Kidney (tissue), 14 donors: Measurements from ENCODE around the gene SLC25A26. TPM values are rescaled to one million over a fixed set of nuclear protein-coding genes. Genes with fewer than 3 reads are reported as not detected.

Experiments
- DNase-seq, 5 donors: peaks; one replicate each; pipeline ENCODE4 v3.0.0-alpha.2; 2013 to 2020
- FAIRE-seq: peaks from 2 replicates; lab custom pipeline; 2012; peaks lifted over from hg19 to GRCh38; lab: Jason Lieb, UNC
- H3K27ac ChIP-seq, 2 donors: one replicate each; pipeline ENCODE4 v1.7.0; 2013; ENCODE audit warnings: low read depth in 2 of 2, low read length in 2 of 2, inconsistent platforms in 1 of 2
- H3K27me3 ChIP-seq: one replicate; pipeline ENCODE4 v1.7.1; 2013; ENCODE audit warnings: low read length, inconsistent platforms; ENCODE audit not compliant: control insufficient read depth, insufficient read depth
- H3K36me3 ChIP-seq, 3 donors: one replicate each; pipeline versions ENCODE4 v1.7.0 to v1.7.1; 2013; ENCODE audit warnings: low read length in 3 of 3, control low read depth in 1 of 3, inconsistent platforms in 1 of 3; ENCODE audit not compliant: insufficient read depth in 3 of 3, control insufficient read depth in 2 of 3
- H3K4me1 ChIP-seq, 3 donors: one replicate each; pipeline versions ENCODE4 v1.7.0 to v1.7.1; 2013; ENCODE audit warnings: low read length in 3 of 3, inconsistent platforms in 1 of 3, low read depth in 1 of 3; ENCODE audit not compliant: control insufficient read depth in 2 of 3, insufficient read depth in 2 of 3
- H3K4me3 ChIP-seq, 3 donors: one replicate each; pipeline versions ENCODE4 v1.7.0 to v1.8.1; 2013; ENCODE audit warnings: low read length in 3 of 3, control low read depth in 1 of 3, inconsistent platforms in 1 of 3
- H3K9ac ChIP-seq, 3 donors: one replicate each; pipeline versions ENCODE4 v1.7.0 to v1.7.1; 2013; ENCODE audit warnings: low read length in 3 of 3, control low read depth in 1 of 3, inconsistent platforms in 1 of 3
- H3K9me3 ChIP-seq, 3 donors: one replicate each; pipeline versions ENCODE4 v1.7.0 to v1.7.1; 2013; ENCODE audit warnings: low read length in 3 of 3, control low read depth in 1 of 3, inconsistent platforms in 1 of 3; ENCODE audit not compliant: control insufficient read depth in 2 of 3, insufficient read depth in 1 of 3
- CTCF ChIP-seq: IDR thresholded peaks from 3 replicates; pipeline ENCODE4 v1.5.1; 2012; ENCODE audit warnings: mild to moderate bottlenecking, moderate library complexity, borderline replicate concordance; ENCODE audit not compliant: insufficient read depth; ENCODE audit errors: extremely low read depth
- intact Hi-C: fragments of 100-400 bp; cut with DNase I; formaldehyde crosslinking; loops from one replicate; pipeline ENCODE4 v1.11.1; 2022
- polyA plus RNA-seq: library from polyadenylated mRNA; stranded (reverse); fragments of 350-450 nt; fragmentation: Illumina TruSeq; extraction: RNeasy Lipid Tissue Mini Kit (QIAGEN cat#74804); gene quantifications from one replicate; pipeline ENCODE4 v1.2.3, GENCODE V29; 2014; ENCODE audit warnings: low read depth, low replicate concordance; ENCODE audit not compliant: insufficient read depth
- total RNA-seq: library from RNA; stranded (reverse); fragmentation: NEBNext Ultra II Directional; extraction: Animal tissue kit (Norgen Biotek cat#: 25700); gene quantifications from one replicate; pipeline ENCODE4 v1.2.1, GENCODE V29; 2021
- donor health status: control.
- donor health status: control.
- donor health status: control.
- donor health status: control.
- donor health status: control.
- donor health status: DM: yes; HTN: yes; CAD: no.
- donor health status: Normal renal cell carcinoma (clear cell type).

The SLC25A26 gene
- total and polyA plus RNA-seq, 2 donors from 2014 or later = 23.9 to 25.4 TPM

GRCh38 chr3:66407611-66408218 is 186.9 kb downstream of the SLC25A26 start:
- FAIRE-seq (no peak), DNase-seq (peak; percentile 58 to 84 (median 70))
- no peaks in the 10 kb centered on the region for H3K4me1 ChIP-seq
- no peak overlapping the region for H3K9ac ChIP-seq
- no peak overlapping the region for H3K27ac ChIP-seq
- H3K36me3 ChIP-seq = peaks cover 0 to 16% (median 2%) of the 10 kb centered on the region in 3 donors
- intact Hi-C loops = loop anchor here (10.0 kb wide), 1 partner anchor 407 kb away; no protein-coding TSS in a partner anchor
- H3K9me3 ChIP-seq = no peaks in the 10 kb centered on the region
- no peaks in the 10 kb centered on the region for H3K27me3 ChIP-seq
- TF ChIP-seq CTCF = peak; percentile 82
- no peak overlapping the region for H3K4me3 ChIP-seq

DNA sequence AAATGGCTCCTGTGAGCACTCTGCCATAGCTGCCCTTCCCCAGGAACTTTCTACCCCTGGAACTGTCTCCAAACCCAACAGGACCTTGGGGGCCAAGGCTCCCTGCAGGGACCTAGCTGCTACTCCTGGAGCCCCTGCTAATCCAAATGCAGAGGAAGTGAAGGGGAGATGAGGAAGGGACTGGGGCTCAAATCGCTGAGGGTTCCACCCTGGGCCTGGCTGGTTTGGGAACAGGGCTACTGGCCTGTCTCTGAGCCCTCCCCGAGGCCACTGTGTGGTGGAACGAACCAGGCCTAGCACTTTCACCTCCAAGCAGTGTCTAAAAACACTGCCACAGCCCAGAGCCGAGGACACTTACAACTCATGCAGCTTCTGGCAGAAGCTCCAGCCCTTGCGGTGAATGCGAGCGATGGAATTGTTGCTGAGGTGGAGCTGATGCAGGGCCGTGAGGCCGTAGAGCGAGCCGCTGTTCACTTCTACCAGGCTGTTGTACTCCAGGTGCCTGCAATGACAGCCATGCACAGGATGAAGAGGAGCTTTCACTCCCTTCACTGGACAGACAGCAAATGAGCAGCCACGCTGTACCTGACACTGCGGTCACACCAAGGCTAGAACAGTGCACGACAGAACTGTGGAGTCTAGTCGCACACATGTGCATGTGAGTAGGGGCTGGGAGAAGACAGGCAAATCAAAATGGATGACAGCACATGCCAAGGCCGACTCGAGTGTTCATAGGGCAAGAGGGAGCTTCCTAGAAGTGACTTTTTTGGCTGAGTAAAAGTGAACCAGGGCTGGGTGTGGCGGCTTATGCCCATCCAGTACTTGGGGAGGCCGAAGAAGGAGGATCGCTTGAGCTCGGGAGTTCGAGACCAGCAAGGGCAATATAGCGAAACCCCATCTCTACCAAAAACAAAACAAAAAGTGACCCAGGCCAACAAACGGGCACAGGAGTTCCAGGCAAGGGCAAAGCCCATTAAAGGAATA is 189.3 kb downstream of the SLC25A26 start:
- FAIRE-seq (no peak), DNase-seq (peak in 1 of 5 donors; percentile 20)
- no peak for TF ChIP-seq CTCF
- Histone ChIP-seq H3K9me3 (no peaks in the 10 kb centered on the region), H3K9ac (no peak overlapping the region), H3K4me3 (no peak overlapping the region), H3K27ac (no peak overlapping the region), H3K4me1 (no peaks in the 10 kb centered on the region), H3K27me3 (no peaks in the 10 kb centered on the region), H3K36me3 (peaks cover 0 to 22% (median 8%) of the 10 kb centered on the region in 3 donors)
- intact Hi-C loops = loop anchor here (10.0 kb wide), 1 partner anchor 405 kb away; no protein-coding TSS in a partner anchor

DNA sequence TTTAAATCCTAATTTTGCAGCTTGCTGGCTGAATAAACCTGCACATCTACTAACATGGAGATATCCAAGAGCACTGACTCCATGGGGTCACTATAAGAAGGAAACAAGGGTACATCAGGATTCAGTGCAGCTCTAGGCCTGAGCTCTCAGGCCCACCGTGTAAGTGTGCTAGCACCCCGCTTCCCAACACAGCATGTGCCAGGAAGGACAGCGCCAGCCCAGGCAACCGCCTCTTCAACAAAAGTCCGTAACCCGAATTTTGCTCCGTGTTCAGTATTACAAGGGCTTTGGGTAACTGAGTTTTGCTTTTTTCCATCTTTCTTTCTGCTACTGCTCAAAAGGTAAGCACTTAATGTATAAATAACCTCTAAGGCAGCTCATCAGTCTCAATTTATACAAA is 190.2 kb downstream of the SLC25A26 start:
- Histone ChIP-seq H3K27me3 (no peaks in the 10 kb centered on the region), H3K4me1 (no peaks in the 10 kb centered on the region), H3K36me3 (peaks cover 0 to 21% (median 8%) of the 10 kb centered on the region in 3 donors), H3K27ac (no peak overlapping the region), H3K9me3 (no peaks in the 10 kb centered on the region), H3K4me3 (no peak overlapping the region), H3K9ac (no peak overlapping the region)
- FAIRE-seq = no peak
- DNase-seq = no peak
- TF ChIP-seq CTCF = no peak
- intact Hi-C loops = no loop called here
